IPS-18c (cell line): ENCODE results near the gene SUSD3.
"Not testable (repeated sequence)": the region's sequence is repeated elsewhere in the genome, so short reads cannot be mapped to it uniquely, and the experiment has no call there.

Experiments
- H3K4me3 ChIP-seq: 2 replicates; pipeline ENCODE4 v1.7.0; 2013; ENCODE audit warnings: low read depth, mild to moderate bottlenecking, low read length, moderate library complexity; ENCODE audit not compliant: insufficient read depth
- H3K9me3 ChIP-seq: one replicate; pipeline ENCODE4 v1.6.1; 2013; ENCODE audit warnings: mild to moderate bottlenecking, low read length, moderate library complexity; ENCODE audit not compliant: control insufficient read depth, insufficient read depth

Gene SUSD3

DNA sequence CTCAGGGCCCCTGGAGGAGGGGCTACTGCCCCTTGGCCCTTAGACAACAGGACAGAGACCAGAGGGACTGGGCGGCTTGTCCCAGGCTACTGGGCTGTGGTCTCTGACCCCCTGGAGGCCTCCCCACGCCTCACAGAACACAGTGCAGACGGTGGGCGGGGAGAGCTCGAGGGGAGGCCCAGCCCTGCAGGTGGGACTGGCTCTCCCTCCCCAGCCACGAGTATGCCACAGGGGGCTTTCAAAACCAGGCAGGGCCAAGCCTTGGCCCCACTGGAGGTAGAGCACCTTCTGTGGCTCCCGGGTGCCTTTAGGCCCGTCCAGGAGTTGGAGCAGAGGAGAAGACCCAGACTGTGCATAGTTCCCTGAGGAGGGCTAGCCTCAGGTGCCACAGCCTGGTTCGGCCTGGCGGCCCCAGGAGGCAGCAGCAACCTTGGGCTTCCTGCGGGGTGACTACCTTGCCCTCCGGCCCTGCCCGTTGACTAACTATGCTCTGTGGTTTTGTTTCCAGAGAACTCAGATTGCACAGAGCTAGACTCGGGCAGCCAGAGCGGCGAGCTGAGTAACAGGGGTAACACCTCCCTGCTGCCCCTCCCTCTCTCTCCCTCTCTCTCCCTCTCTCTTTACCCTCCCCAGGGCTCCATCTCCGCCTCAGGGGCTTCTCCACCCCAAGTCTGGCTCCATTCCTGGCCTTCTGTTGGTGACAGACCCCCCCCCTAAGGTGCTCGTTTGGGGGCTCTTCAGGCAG is 53.0 kb downstream of the SUSD3 start:
- no peaks in the 10 kb centered on the region for H3K9me3 ChIP-seq
- no peak overlapping the region for H3K4me3 ChIP-seq

DNA sequence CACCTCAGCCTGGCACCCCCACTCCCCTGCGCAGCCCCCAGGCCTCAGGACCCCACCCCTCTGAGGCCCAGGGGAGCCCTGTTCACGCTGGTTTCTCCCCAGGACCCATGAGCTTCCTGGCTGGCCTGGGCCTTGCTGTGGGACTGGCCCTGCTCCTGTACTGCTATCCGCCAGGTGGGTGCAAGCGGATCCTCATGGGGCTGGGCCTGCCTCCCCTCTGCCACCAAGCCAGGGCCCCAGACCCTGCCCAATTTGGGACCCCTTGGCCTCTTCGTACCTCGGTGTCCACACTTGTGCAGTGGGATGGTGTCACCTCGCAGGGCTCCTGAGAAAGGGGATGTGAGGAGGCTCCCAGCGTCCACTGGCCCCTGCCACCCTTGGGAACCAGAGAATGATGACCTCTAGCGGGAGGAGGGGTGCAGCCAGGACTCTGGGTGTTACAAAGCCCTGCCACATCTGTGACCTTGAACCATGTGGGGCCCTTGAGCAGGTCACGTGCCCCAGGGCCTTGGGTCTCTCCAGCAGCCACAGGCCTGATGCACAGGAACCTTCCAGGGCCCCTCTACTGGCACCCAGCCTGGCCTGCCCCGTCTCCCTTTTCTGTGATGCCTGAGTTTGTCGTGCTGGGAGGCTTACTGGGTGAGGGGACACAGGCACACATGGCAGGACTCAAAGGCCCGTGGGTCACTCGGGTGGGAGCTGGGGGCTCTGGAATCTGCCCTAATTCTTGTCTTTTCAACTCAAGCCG is 53.8 kb downstream of the SUSD3 start:
- no peak overlapping the region for H3K4me3 ChIP-seq
- H3K9me3 ChIP-seq: no peaks in the 10 kb centered on the region

DNA sequence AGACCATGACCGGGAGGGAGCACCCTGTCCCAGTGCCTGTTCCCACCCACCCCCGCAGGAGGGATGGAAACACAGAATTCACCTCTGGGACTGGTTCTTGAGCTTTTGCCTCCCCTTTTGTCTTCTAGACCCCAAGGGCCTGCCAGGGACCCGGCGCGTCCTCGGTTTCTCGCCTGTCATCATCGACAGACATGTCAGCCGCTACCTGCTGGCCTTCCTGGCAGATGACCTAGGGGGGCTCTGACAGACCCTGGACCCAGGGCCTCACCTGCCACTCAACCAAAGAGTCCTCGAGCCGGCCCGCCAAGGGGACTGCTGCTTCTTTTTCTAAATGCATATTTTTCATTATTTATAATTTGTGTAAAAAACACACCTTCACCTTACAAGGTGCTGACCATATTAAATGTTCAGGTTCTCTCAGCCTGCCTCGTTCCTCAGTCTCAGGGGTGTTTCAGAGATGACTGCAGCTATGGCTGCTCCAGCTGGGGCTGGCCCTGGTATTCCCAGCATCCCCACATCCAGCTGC is 54.4 kb downstream of the SUSD3 start:
- H3K9me3 ChIP-seq: no peaks in the 10 kb centered on the region
- no peak overlapping the region for H3K4me3 ChIP-seq

DNA sequence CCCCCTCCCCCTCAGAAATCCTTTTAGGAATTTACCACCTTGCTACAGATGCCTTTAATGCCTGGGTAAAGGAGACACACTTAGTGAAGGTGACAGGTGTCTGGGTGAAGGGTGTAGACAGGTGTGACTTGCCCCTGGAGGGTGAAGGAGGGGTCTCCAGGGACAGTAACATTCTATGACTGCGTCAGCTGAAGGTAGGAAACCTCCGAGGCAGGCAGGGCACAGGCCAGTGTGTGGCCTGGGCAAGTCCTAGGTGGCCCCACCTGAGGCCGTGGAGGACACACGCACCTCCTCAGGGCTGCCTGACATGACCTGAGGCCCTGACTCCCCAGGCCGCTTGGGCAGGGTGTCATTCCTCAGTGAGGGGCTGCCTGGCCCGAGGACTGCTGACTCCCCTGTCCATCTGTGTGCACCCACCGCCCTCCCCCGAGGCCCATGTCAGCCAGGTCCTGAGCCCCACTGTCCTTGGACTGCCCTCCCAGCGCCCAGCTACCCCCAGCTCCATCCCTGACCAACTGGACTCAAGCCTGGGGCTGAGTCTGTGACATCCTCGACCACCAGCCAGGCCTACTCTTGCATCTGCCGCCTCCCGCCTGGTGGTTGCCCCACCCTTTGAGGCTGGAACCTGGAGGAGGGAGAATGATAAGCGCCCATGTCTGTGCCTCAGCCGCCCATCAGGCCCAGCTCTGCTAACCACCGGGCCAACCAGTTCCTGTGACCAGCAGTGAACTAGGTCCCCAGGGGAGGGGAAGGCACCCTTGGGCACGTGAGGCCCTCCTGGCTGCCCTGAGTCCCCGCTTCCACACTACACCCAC is 55.9 kb downstream of the SUSD3 start:
- Histone ChIP-seq H3K9me3 (no peaks in the 10 kb centered on the region), H3K4me3 (no peak overlapping the region)

DNA sequence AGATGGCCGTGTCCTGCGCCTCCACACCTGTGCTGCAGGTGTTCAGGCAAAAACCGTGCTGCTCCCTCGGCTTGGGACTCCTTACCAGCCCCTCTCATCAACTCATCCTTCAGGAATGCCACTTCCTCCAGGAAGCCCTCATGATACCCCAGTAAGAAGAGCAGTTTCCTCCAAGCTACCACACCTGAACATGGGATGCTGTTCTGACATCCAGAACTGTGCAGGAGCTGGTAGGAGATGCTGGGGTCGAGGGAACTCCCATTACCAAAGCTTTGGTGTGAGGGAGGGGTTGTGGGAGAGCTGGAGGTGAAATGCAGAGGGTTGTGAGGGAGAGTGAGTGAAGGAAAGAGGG is 56.5 kb downstream of the SUSD3 start:
- Histone ChIP-seq H3K9me3 (no peaks in the 10 kb centered on the region), H3K4me3 (no peak overlapping the region)

DNA sequence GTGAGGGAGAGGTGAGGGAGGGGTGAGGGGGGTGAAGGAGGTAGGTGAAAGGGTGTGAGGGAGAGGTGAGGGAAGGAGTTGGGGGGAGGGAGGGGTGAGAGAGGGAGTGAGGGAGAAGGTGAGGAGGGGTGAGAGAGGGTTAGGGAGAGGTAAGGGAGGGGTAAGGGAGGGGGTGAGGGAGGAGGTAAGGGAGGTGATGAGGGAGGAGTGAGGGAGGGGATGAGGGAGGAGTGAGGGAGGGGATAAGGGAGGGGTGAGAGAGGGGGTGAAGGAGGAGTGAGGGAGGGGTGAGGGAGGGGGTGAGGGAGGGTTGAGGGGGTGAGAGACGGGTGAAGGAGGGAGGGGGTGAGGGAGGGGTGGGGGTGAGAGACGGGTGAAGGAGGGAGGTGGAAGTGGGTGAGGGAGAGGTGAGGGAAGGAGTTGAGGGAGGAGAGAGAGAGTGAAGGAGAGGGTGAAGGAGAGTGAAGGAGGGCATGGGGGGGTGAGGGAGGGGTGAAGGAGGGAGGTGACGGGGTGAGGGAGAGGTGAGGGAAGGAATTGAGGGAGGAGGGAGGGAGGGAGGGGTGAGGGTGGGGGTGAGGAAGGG is 57.1 kb downstream of the SUSD3 start:
- Histone ChIP-seq H3K4me3 (no peak overlapping the region), H3K9me3 (no peaks in the 10 kb centered on the region)

DNA sequence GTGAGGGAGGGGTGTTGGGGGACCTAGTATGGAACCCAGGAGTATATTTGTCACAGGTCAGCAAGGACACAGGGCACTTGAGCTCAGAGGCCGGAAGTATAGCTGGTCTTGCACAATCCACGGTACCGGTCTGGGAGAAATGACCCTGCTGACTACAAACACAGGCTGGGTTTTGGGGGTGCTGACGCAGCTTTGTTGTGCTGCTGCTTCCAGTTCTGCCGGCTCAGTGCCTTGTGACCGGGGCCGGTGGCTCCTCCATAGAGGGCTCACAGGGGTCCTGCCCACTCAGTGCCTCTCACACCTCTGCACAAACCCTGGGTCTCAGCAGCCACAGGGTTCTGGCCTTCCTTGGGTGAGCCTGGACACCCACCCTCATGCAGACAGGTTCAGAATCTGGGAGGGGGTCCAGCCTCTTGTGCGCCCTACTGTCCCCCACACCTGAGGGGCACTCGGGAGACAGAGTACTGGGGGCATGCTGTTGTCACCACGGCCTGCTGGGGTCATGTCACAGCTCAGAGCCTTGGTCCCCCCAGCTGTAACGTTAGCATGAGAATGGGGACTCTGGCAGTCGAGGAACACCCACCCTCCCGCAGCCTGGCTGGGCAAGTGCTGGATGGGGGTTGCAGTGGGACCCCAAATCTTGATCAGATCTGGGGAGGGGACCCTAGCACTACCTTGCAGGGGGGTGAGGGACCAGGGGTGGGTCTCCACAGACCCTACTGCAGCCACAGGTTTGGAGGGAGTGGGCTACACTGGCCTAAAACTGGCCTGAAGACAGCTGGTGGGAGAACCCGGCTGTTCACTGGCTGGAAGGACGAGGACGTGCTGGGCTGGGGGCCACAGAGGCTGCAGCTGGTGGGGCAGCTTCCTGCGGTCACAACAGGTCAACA is 57.8 kb downstream of the SUSD3 start:
- no peak overlapping the region for H3K4me3 ChIP-seq
- H3K9me3 ChIP-seq: no peaks in the 10 kb centered on the region

DNA sequence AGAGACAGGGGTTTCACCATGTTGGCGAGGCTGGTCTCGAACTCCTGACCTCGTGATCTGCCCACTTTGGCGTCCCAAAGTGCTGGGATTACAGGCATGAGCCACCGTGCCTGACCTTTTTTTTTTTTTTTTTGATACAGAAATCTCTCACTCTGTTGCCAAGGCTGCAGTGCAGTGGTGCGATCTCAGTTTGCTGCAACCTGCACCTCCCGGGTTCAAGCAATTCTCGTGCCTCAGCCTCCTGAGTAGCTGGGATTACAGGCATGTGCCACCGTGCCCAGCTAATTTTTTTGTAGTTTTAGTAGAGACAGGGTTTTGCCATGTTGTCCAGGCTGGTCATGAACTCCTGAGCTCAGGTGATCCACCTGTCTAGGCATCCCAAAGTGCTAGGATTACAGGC is 59.0 kb downstream of the SUSD3 start:
- H3K4me3 ChIP-seq, H3K9me3 ChIP-seq: not testable (repeated sequence)

DNA sequence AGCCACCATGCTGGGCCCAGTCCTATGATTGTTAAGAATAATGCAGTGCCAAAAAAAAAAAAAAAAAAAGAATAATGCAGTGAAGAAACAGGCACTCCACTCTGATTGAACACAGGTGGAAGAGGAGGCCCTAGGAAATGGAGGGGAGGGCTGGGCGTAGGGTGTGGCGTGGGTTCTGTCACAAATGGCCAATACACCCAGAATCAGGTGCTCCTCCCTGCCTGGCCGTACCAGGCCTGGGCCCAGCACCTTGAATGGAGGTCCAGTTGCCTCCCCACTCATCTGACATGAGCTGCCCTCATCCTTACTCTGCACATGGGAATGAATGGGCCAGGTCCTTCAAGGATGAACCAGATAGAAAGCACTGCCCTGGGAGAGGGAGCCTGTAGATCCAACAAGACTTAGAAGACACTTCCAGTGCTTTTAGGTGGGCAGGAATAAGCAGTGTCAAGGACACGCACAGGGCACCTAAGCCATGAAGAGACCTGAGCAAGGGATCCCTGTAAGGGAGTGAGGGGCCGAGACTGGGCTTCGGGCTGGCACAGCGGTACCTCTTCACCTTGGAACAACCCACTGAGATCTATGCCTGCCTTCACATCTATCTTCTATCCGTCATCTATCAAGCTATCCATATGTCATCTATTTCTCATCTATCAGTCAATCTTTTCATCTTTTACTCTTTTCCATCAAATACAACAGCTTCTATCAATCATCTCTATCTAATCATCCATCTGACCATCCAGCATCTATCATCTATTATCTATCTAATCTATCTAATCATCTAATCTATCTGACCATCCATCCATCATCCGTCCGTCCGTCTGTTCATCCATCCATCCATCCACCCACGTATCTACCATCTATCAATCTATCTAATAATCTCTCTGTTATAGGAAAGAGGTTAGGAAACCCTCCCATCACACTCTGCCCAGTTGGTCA is 59.7 kb downstream of the SUSD3 start:
- Histone ChIP-seq H3K4me3 (no peak overlapping the region), H3K9me3 (no peaks in the 10 kb centered on the region)

DNA sequence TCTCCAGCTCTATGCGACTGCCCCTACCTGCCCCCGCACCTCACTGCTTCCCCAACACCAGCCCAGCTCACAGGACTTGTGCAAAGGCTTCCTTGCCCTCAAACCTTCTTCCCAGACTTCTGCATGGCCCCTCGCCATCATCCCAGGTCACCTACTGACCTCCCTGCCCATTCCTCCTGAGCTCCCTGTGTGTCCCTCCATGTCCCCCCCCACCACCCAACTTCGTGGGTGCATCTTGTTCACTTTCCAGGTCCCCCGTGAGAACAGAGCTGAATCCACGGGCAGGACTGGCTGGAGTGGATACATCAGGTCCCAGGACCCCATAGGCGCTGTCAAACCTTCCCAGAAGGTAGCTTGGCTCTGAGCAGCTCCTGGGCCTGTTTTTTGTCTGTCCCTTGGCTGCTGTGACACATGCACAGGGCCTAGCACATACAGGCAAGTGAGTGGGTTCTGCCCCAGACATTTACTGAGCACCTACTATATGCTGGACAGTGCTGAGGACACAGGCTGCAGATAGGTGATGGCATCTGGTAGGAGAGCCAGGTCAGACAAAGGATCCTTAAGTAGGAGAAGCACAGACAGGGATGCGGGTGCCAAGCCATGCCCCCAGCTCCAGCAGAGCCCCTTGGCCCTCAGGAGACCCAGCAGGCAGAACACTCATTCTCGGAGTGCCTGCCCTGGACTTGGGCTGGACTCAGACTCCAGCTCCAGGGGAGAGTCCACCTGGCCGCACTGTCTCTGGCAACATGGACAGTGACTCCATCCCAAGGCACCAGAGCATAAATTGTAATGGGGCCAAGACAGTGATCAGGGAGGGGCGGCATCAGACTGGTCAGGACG is 60.6 kb downstream of the SUSD3 start:
- H3K9me3 ChIP-seq: no peaks in the 10 kb centered on the region
- no peak overlapping the region for H3K4me3 ChIP-seq

DNA sequence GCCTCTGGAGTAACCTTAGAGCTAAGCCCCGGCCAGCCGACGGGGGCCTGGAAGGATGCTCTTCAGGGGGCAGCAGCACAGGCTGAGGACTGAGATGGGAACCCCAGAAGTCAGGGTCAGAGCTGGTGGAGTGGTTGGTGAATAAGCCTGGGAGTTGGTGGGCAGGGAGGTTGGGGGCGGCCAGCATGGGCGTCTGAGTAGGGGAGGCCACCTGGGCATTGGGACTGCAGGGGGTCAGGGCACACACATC is 61.1 kb downstream of the SUSD3 start:
- Histone ChIP-seq H3K9me3 (no peaks in the 10 kb centered on the region), H3K4me3 (no peak overlapping the region)

DNA sequence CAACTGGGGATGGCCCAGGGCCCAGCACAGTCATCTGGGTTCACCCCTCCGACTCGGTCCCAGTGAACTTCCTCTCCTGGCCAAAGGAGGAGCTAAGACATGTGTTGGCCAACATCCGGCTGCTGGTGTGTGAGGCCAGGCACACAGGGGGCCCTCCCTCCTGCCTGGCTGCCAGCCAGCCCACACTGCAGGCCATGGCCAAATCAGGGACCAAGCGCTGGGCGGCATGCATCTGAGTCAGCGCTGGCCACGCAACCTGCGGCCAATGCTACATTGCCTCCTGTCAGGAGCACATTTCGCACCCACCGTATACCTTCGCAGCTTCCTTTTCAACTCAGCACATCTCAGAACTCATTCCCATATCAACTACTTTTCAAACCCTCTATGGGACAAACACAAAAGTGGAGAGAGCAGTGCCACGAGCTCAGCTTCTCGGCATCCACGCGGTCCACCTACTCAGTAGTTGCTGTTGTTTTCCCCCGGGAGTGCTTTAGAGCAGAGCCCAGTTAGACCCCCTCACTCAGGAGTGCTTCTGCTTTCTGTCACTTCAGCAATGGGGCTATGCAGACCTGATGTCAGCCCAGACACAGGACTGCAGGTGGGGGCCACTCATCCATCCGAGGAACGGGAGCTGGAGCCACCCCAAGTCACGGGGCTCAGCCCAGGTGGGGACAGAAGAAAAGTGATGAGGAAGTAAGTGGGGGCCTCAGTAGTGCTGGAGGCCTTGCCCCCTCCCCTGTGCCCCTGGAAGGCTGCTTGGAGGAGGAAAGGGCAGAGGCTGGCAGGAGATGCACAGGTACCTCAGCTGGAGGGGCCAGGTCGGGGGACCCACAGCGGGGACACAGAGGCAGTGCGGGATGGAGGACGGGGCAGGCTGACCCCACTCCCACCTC is 61.7 kb downstream of the SUSD3 start:
- Histone ChIP-seq H3K9me3 (no peaks in the 10 kb centered on the region), H3K4me3 (no peak overlapping the region)

DNA sequence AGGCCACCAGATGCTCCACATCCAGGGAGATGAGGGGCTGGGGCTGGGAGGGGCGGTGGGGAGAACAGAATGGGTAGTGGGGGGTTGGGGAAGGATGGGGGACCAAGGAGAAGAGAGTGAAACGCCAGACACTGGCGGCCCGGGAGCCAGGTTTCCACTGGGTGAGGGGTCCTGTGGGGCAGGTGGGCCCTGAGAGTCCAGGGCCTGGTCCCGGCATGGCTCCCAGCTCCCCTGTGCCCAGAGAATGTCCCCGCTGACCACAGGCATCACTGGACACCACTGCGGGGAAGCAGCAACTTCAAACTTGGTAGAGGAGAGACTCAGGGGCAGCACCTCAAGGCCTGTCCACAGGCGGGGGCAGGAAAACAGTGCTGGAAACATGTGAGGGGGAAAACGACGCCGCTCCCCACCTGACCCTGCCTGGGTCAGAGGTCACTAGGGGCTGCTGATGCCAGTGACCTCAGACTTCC is 62.4 kb downstream of the SUSD3 start:
- H3K9me3 ChIP-seq: no peaks in the 10 kb centered on the region

More for the DNA sequence above, 62.4 kb downstream of the SUSD3 start:
- no peak overlapping the region for H3K4me3 ChIP-seq
